Thyroid gland (tissue), 4 donors: Measurements from ENCODE around the gene RPA4.

Source experiments
- POLR2A ChIP-seq, 2 donors: fragments of 450-650 bp; IDR thresholded peaks; one replicate each; pipeline ENCODE4 v1.6.1; 2017; ENCODE audit warnings: antibody characterized with exemption in 2 of 2, mild to moderate bottlenecking in 2 of 2, moderate library complexity in 1 of 2
- TF ChIP-seq, protein P1 (sequence below), 6 experiments: fragments of 200-600 bp in 3 of 6; fragments of 450-650 bp in 3 of 6; sonication (generic) in 3 of 6; IDR thresholded peaks; one replicate each; pipeline ENCODE4 v1.5.1; 2016 to 2019; ENCODE audit warnings: antibody characterized with exemption in 6 of 6, mild to moderate bottlenecking in 2 of 6, inconsistent platforms in 1 of 6, moderate library complexity in 1 of 6

DNA sequence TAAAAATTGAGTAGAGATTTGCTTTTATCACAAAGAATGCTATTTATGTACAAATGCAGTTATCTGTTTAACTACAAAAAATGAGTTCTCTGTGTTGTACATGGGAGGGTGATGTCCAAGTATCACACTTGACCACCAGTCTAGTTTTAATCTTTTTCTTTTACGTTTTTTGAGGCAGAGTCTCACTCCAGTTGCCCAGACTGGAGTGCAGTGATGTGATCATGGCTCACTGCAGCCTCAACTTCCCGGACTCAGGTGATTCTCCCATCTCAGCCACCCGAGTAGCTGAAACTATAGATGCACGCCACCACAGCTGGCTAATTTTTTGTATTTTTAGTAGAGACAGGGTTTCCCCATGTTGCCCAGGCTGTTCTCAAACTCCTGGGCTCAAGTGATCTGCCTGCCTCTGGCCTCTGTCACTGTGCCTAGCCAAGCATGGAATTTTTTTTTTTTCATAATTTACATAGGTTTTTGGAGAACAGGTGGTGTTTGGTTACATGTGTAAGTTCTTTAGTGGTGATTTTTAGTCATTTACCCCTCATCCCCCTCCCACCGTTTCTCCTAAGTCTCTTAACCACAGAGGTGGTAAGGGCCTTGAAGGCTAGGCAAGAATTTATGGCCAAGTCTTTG lies 47.9 kb upstream of the RPA4 start:
- TF ChIP-seq, protein P1, sequence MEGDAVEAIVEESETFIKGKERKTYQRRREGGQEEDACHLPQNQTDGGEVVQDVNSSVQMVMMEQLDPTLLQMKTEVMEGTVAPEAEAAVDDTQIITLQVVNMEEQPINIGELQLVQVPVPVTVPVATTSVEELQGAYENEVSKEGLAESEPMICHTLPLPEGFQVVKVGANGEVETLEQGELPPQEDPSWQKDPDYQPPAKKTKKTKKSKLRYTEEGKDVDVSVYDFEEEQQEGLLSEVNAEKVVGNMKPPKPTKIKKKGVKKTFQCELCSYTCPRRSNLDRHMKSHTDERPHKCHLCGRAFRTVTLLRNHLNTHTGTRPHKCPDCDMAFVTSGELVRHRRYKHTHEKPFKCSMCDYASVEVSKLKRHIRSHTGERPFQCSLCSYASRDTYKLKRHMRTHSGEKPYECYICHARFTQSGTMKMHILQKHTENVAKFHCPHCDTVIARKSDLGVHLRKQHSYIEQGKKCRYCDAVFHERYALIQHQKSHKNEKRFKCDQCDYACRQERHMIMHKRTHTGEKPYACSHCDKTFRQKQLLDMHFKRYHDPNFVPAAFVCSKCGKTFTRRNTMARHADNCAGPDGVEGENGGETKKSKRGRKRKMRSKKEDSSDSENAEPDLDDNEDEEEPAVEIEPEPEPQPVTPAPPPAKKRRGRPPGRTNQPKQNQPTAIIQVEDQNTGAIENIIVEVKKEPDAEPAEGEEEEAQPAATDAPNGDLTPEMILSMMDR (IDR thresholded peaks at IDR 0.05) = no peak
- no peak for TF ChIP-seq POLR2A (IDR thresholded peaks at IDR 0.05)
